Kidney epithelial cell (primary cell): Measurements from ENCODE around the gene MYO7A. TPM values are rescaled to one million over a fixed set of nuclear protein-coding genes. Genes with fewer than 3 reads are reported as not detected.

ENCODE experiments used
- DNase-seq: peaks from one replicate; pipeline ENCODE4 v3.0.0-alpha.2; 2010; ENCODE audit warnings: low read depth
- H3K27me3 ChIP-seq: 2 replicates; pipeline ENCODE4 v1.6.0; 2011; ENCODE audit warnings: low read length; ENCODE audit not compliant: control insufficient read depth, insufficient read depth
- H3K36me3 ChIP-seq: 2 replicates; pipeline ENCODE4 v1.5.1; 2011; ENCODE audit warnings: low read length; ENCODE audit not compliant: control insufficient read depth, insufficient read depth
- H3K4me3 ChIP-seq: 2 replicates; pipeline ENCODE4 v1.5.1; 2011; ENCODE audit warnings: low read depth, mild to moderate bottlenecking, control low read depth, low read length
- total RNA-seq: library from RNA; depleted of rRNA; stranded (reverse); fragments of >200 nt; gene quantifications from 2 replicates; pipeline ENCODE4 v1.2.3, GENCODE V29; 2015
- TF ChIP-seq, protein P1 (sequence below): IDR thresholded peaks from 2 replicates; pipeline ENCODE4 v1.5.1; 2011; ENCODE audit warnings: mild to moderate bottlenecking, moderate library complexity, low read length, control low read depth, inconsistent platforms; ENCODE audit not compliant: insufficient read depth, poor library complexity, severe bottlenecking

Gene MYO7A
- total RNA-seq, 1 donor from 2014 or later, result 0.17 TPM

DNA sequence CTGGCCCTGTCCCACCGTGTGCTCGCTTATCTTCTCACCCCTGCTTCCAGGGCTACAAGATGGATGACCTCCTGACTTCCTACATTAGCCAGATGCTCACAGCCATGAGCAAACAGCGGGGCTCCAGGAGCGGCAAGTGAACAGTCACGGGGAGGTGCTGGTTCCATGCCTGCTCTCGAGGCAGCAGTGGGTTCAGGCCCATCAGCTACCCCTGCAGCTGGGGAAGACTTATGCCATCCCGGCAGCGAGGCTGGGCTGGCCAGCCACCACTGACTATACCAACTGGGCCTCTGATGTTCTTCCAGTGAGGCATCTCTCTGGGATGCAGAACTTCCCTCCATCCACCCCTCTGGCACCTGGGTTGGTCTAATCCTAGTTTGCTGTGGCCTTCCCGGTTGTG is 86.5 kb downstream of the MYO7A start:
- no peak overlapping the region for H3K4me3 ChIP-seq
- DNase-seq, result no peak
- TF ChIP-seq, protein P1, sequence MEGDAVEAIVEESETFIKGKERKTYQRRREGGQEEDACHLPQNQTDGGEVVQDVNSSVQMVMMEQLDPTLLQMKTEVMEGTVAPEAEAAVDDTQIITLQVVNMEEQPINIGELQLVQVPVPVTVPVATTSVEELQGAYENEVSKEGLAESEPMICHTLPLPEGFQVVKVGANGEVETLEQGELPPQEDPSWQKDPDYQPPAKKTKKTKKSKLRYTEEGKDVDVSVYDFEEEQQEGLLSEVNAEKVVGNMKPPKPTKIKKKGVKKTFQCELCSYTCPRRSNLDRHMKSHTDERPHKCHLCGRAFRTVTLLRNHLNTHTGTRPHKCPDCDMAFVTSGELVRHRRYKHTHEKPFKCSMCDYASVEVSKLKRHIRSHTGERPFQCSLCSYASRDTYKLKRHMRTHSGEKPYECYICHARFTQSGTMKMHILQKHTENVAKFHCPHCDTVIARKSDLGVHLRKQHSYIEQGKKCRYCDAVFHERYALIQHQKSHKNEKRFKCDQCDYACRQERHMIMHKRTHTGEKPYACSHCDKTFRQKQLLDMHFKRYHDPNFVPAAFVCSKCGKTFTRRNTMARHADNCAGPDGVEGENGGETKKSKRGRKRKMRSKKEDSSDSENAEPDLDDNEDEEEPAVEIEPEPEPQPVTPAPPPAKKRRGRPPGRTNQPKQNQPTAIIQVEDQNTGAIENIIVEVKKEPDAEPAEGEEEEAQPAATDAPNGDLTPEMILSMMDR, result no peak
- H3K27me3 ChIP-seq, result no peaks in the 10 kb centered on the region
- H3K36me3 ChIP-seq, result no peaks in the 10 kb centered on the region

DNA sequence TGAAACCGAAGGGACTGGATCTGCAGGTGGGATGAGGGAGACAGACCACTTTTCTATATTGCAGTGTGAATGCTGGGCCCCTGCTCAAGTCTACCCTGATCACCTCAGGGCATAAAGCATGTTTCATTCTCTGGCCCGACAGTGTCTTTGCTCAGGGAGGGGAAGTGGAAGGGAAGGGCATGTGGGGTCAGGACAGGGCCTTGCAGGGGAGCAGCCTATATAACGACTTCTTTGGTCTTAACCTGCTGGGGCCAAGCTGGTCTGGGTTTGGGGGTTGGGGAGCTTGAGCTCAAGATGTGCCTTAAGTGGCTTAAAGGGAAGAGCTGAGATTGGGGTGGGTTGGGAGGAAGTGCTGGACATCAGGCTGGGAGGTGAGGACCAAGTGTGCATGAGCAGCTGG is 87.1 kb downstream of the MYO7A start:
- H3K36me3 ChIP-seq, result no peaks in the 10 kb centered on the region
- no peak for DNase-seq

DNA sequence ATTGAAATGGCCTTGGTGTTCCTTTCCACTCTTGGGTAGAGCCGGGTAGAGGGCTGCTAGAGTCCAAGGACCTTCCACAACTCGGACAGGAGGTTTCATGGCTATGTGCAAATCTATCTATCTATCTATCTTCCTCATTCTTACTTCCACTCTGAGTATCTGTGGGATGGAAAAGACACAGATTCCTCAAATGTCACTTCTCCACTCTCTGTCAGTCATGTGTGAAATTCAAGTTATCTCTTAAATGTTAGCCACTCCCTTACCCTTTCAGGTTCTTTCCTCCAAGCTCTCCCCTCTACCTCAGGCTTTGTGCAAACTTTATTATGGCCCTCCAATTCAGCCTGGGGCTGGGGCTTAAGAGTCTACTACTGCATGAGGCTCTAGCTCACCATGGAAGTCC is 89.1 kb downstream of the MYO7A start:
- Histone ChIP-seq H3K36me3 (no peaks in the 10 kb centered on the region), H3K27me3 (no peaks in the 10 kb centered on the region), H3K4me3 (no peak overlapping the region)
- TF ChIP-seq, protein P1, result no peak
- no peak for DNase-seq

More for the DNA sequence above, 87.1 kb downstream of the MYO7A start:
- TF ChIP-seq, protein P1, result no peak
- H3K4me3 ChIP-seq, result no peak overlapping the region
- H3K27me3 ChIP-seq, result no peaks in the 10 kb centered on the region

DNA sequence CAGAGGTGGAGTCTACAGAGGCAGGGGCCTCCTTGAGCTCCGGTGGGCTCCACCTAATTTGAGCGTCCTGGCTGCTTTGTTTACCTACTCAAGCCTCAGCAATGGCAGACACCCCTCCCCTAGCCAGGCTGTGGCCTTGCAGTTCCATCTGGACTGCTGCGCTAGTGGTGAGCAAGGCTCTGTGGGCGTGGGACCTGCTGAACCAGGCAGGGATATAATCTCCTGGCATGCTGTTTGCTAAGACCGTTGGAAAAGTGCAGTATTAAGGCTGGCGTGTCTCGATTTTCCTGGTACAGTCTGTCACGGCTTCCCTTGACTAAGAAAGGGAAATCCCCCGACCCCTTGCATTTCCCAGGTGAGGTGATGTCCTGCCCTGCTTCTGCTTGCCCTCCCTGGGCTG is 95.8 kb downstream of the MYO7A start:
- no peak overlapping the region for H3K4me3 ChIP-seq
- H3K36me3 ChIP-seq, result no peaks in the 10 kb centered on the region
- TF ChIP-seq, protein P1, result no peak
- no peak for DNase-seq
- H3K27me3 ChIP-seq, result peaks cover 2% of the 10 kb centered on the region

DNA sequence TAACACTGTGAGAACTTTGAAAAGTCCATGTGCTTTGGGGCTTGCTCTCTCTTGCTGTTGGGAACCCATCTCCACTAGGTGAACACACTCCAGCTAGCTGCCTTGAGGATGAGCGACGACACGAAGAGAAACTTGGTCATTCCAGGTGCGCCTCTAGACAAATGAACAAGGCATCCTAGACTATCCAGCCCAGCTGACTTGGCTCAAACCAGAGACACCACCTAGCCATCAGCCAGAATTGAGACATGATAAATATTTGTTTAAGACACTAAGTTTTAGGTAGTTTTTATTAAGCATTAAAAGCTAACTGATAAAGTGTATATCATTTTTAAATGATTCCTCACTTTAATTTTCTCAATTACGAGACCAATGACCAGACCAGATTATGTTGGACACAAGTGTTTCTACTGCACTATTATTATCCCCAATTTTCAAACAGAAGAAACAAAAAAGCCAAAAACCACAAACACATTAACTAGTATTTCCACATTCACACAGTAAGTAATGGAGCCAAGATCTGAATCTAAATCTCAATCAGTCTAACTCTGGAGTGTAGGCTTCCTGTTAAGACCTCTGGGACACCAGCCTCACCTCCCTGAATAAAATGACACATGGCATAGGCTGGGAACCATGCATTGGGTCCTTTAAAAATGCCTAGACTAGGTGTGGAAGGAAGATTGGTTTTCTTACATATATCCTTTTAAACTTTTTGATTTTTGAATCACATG is 103.0 kb downstream of the MYO7A start:
- TF ChIP-seq, protein P1, result no peak
- no peak for DNase-seq
- H3K4me3 ChIP-seq, result no peak overlapping the region
- no peaks in the 10 kb centered on the region for H3K36me3 ChIP-seq
- no peaks in the 10 kb centered on the region for H3K27me3 ChIP-seq

DNA sequence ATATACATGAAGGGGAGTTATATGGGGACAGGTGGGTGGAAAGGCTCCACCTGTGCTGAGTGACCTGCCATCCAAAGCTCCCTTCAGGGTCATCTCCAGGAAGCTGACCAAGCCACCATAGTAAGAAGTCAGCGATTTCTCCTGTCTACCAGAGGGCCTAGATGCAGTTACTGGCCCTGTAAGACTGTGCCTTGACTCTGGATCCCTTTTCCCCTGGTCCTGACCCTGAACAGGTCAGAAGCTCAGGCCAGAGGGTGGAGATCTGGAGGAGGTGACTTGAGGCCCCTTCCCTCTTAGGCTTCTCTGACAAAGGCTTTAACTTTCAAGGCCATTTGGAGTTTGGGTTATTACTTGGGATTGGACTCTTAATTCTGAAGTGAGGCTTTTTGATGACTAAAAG is 103.8 kb downstream of the MYO7A start:
- no peak overlapping the region for H3K4me3 ChIP-seq
- H3K36me3 ChIP-seq, result no peaks in the 10 kb centered on the region
- no peak for DNase-seq
- H3K27me3 ChIP-seq, result no peaks in the 10 kb centered on the region
- TF ChIP-seq, protein P1, result no peak
